Measurements from ENCODE around the gene BBS2.

GRCh38 chr16:56483394-56483793 lies 36.4 kb downstream of the BBS2 start:
- TF ChIP-seq CTCF (conservative IDR thresholded peaks at IDR 0.05) (no peak), EZH2 (IDR thresholded peaks at IDR 0.05; ENCODE audit: low read depth) (no peak)
